ENCODE results near the gene INTS7.
"Not testable (repeated sequence)": the region's sequence is repeated elsewhere in the genome, so short reads cannot be mapped to it uniquely, and the experiment has no call there.

Gene INTS7

GRCh38 chr1:212037900-212038299, 2.5 kb upstream of the INTS7 start:
- no peak for DNase-seq (ENCODE audit: low read depth in 2 of 2)

DNA sequence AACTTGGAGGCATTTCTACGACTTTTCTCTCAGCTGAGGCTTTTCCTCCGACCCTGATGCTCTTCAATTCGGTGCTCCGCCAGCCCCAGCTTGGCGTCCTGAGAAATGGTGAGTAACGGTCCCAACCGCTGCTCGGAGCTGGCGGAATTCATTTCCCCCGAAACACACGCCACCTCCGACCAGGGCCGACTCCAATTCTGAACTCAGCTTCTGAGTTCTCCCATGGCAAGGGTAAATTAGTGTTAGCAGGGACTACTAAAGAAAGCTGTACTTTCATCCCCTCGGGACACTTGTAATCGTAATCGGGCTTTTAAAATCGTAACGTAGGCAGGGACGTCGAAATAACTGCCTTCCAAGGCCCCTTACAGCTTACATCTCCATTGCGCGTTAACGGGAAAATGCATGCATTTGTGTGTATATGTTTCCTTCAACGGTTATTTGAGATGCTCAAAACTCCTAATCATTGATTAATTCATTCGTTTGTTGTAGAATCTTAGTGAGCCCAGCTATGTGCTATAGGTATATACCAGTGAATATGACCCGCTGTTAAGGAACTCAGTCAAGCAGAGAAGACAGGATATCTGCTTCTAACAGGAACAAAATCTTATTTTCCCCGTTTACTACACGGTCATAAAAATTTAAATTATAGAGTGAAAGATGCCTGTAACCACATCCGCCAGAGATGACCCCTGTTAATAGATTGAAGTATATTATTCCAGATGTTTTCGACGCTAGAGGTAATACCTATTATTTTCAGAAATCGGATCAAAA, 663 bp upstream of the INTS7 start:
- no peak for DNase-seq (ENCODE audit: low read depth in 2 of 2)

- no peak for DNase-seq (ENCODE audit: low read depth in 2 of 2)
These were observed 738 bp downstream of the INTS7 start for GRCh38 chr1:212034516-212035122.

DNA sequence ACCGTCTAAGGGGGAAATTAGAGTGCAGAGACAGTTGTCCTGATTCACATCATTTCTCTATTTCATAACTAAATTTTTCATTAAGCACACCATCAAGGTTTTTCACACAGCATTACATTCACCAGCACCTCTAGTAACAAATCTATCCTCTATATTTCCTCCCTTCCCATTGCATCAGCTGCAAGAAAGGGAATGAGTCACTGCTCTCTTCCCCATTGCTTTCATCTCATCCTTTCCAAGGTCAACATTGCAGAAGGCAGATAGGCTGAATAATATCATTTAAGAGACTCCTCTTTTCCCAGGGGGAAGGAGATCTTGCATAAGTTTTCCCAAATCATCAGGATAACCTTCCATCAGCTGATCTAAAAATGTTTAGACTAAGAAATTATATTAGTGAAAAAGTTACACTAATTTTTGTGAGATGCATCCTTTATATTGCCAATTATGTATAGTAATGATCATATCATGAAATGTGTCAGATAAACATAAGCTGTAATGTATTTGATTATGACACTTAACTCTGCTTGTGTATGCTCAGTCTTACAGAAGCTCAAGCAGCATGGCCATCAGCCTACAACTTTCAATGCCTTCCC, 4.3 kb downstream of the INTS7 start:
- DNase-seq (ENCODE audit: low read depth in 2 of 2) = peak; percentile 82 to 86

DNA sequence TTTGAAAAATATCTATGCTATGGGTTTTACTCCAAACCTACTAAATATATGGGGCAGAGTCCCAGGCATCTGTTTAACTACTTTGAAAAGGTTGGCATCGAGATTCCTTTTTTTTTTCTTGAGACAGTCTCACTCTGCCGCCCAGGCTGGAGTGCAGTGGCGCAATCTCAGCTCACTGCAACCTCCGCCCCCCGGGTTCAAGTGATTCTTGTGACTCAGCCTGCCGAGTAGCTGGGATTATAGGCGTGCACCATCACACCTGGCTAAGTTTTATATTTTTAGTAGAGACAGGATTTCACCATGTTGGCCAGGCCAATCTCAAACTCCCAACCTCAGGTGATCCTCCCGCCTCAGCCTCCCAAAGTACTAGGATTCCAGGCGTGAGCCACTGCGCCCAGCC, 7.6 kb downstream of the INTS7 start:
- not testable (repeated sequence) for DNase-seq (ENCODE audit: low read depth in 2 of 2)

DNA sequence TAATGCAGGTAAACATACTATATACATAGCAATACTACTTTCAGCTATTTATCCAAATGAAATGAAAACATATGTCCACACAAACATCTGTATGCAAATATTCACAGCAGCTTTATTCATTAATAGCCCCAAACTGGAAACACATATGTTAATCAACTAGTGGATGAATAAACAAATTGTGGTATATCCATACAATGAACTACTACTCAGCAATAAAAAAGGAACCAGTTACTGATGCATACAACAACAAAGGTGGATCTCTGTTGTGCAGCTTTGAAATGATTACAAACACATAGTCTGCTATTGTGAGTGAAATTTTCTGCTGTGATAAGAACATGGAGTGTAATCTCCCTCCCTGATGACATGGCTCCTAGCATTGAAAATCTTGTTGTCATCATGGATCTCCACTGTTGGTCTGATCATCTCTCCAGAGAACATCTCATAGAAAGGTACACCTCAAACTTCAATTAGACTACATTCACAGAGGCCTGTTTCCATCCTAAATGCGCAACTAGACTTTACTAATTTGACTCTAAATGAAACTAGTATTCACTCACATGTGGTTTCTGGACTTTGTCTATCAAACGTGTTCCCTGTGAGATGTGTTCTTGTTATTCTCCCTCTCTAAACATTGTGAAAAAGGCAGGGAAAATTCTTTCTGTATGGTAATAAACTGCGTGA, 10.7 kb downstream of the INTS7 start:
- no peak for DNase-seq (ENCODE audit: low read depth in 2 of 2)

DNA sequence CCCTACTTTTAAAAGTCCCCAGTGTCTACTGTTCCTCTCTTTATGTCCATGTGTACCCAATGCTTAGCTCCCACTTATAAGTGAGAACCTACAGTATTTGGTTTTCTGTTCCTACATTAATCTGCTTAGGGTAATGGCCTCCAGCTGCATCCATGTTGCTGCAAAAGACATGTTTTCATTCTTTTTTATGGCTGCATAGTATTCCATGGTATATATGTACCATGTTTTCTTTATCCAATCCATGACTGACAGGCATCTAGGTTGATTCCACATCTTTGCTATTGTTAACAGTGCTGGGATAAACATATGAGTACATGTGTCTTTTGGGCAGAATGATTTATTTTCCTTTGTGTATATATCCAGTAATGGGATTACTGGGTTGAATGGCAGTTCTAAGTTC, 12.4 kb downstream of the INTS7 start:
- not testable (repeated sequence) for DNase-seq (ENCODE audit: low read depth in 2 of 2)

- no peak for DNase-seq (ENCODE audit: low read depth in 2 of 2)
These were observed 13.8 kb downstream of the INTS7 start for GRCh38 chr1:212021563-212021962.

GRCh38 chr1:212020975-212021374, 14.4 kb downstream of the INTS7 start:
- no peak for DNase-seq (ENCODE audit: low read depth in 2 of 2)

DNA sequence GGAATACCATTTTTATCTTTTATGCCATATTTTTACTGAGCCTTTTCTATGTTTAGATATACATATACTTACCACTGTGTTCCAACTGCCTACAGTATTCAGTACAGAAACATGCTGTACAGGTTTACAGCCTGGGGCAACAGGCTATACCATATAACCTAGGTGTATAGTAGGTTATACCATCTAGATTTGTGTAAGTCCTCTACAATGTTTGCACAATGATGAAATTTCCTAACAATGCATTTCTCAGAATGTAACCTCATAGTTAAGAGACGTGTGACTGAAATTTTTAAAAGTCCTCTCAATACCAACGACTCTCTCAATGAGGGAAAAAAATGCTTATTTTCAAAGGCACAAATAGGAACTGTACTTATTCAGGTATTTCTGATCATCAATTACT, 21.7 kb downstream of the INTS7 start:
- no peak for DNase-seq (ENCODE audit: low read depth in 2 of 2)

DNA sequence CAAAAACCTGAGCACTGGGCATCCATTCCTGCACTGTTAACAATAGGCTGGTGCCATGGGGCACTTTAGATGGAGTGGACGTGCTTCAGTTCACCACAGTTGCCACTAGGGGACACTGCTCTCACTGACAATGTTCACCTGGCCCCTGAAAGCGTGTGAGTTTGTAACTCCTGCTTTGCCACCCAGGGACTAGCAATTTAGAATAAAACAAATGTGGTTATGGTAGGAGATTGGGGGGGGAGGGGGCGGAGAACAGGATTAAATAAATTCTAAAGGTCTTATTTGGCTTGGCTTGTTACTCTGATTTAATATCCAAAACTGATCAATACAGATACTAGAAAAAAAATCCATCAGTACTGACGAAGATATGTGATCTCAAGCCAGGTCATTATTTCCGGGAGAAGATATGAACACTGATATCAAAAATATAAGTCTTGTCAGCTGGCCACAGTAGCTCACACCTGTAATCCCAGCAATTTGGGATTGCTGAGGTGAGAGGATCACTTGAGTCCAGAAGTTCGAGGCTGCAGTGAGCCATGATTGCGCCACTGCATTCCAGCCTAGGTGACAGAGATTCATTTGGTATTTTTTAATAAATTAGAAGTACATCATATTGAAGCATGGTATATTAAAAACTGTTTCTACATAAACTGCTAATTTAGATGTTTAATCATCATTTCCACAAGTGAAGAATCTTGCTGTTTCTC, 23.2 kb downstream of the INTS7 start:
- DNase-seq (ENCODE audit: low read depth in 2 of 2) = peak; percentile 31 to 39

DNA sequence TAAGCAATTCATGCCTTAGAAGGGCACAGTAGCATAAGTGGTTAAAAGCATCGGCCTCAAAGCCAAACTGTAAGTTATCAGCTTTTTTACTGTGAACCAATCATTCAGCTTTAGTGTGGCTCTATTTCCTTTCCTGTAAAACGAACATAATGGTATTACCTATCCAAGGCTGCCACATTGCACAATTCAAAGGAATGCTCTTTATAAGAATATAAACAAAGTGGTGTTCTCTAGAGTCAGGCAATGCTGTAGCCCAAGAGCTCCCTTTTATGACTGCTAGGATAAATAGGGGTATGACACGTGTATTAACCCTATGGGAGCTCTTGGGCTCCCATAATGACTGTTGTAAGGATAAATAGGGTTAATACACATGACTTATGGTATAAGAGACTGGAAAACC, 25.4 kb downstream of the INTS7 start:
- no peak for DNase-seq (ENCODE audit: low read depth in 2 of 2)

GRCh38 chr1:212009561-212009960, 25.8 kb downstream of the INTS7 start:
- no peak for DNase-seq (ENCODE audit: low read depth in 2 of 2)

DNA sequence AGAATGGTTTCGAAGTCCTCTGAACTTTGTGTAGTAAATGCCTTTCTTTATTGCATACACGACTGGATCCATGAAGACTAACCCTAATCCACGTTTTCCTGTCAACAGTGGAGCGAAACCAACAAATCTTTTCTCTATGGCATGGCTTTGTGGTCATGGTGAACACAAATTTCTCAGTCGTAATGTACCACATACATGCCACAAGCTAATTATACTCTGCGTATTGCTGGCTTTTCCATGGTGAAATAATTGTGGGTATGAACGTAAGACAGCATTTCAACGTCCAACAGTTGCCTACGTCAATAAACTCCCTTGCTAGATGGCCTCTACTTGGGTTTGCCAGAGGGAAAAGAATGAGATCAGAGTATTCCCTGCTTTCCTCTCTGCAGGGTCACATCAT, 27.5 kb downstream of the INTS7 start:
- DNase-seq (ENCODE audit: low read depth in 2 of 2) = peak; percentile 52 to 57

- DNase-seq (ENCODE audit: low read depth in 2 of 2) = no peak
These were observed 28.2 kb downstream of the INTS7 start for GRCh38 chr1:212007178-212007577.

DNA sequence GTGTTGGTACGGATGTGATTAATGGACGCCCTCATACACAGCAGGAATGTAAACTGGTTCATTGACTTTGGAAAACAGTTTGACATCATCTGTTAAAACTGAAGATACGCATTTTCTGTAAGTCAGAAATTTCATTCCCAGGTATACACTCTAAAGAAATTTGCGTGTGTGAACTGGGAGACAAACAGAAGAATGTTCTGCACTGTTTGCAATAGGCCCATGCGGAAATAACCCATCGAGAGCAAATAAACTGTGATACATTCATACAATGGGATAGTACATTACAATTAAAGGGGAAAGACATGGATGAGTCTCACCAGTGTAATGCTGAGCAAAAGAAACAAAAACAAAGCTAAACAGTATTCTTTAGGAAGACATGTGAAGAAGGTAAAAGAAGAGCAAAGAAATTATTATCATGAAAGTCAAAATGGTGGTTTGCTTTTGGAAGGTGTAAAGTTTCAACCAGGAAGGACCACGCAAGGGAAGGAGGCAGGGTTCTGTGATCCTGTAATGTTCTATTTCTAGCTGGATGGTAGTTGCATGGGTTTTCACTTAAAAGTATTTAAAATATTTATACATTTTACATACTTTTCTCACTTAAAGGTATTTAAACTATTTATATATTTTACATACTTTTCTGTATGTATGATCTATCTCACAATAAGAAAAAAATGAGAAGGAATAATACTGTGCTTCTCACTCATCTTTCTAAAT, 30.3 kb downstream of the INTS7 start:
- no peak for DNase-seq (ENCODE audit: low read depth in 2 of 2)

DNA sequence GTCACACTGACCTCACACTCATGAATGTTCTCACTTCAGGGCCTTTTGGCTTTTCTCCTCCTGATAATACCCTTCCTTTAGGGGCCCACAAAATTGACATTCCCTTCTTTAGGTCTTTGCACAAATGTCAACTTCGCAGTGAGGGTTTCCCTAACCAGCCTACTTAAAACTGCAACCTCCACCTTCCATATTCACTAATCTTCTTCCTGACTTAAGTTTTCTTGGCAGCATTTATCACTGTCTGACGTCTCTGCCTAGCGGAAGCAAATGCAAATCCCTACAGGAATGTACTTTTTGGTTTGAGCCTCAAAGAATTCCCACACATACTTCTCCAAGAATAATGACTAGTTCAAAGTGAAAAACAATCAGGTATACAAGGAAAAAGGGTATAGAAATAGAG, 32.8 kb downstream of the INTS7 start:
- DNase-seq (ENCODE audit: low read depth in 2 of 2) = no peak

- not testable (repeated sequence) for DNase-seq (ENCODE audit: low read depth in 2 of 2)
These were observed 37.9 kb downstream of the INTS7 start for GRCh38 chr1:211997426-211997825.

DNA sequence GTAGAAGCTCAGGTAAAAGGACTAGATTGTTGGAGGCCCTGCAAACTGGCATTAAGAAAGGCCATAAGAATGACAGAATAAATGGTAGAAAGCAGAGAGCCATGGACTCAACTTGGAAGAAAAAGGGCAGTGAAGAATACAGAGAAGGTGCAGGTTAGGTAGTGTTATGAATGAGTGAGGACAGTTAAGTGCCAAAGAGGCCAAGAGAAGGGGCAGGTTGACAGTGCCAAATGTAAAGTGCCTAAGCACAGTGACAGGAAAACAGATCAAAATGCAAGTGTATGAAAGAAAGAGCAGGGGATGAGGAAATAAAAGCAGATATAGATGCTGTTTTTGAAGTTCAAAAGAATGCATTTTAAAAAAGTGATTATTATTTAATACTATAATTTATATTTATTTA, 43.7 kb downstream of the INTS7 start:
- no peak for DNase-seq (ENCODE audit: low read depth in 2 of 2)

DNA sequence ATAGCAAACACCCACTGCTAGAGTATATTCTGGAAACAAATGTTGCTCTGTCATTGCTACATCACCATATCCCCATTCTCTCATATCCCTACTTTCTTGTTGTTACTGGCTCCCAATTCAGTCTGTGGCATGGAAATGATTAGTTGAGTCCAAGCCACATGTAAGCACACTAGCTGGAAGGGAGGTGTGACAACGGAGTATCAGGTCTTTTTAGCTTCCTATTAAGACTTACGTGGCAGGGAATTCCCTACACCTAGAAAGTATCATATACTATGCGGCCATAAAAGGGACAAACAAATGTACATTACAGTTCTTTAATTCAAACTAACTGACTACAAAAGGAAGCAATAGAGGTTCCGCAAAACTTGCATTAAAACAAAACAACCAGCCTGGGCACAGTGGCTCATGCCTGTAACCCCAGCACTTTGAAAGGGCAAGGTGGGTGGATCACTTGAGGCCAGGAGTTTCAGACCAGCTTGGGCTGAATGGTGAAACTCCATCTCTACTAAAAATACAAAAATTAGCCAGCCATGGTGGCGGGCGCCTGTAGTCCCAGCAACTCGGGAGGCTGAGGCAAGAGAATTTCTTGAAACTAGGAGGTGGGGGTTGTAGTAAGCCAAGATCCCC, 48.6 kb downstream of the INTS7 start:
- DNase-seq (ENCODE audit: low read depth in 2 of 2) = no peak
